Measurements from ENCODE around the gene HGS.

GRCh38 chr17:81690066-81690465 is 6.3 kb downstream of the HGS start:
- TF ChIP-seq POLR2A (IDR thresholded peaks at IDR 0.05): no peak
- TF ChIP-seq POLR2AphosphoS5 (IDR thresholded peaks at IDR 0.05): no peak
- TF ChIP-seq CTCF (IDR thresholded peaks at IDR 0.05): no peak
- no peak for TF ChIP-seq EP300 (IDR thresholded peaks at IDR 0.05)

Data from gastroesophageal sphincter (tissue), 3 donors.